ENCODE results near the gene DSP. TPM values are rescaled to one million over a fixed set of nuclear protein-coding genes. Genes with fewer than 3 reads are reported as not detected.

DSP gene
- polyA plus RNA-seq, 3 donors from 2014 or later: not detected

DNA sequence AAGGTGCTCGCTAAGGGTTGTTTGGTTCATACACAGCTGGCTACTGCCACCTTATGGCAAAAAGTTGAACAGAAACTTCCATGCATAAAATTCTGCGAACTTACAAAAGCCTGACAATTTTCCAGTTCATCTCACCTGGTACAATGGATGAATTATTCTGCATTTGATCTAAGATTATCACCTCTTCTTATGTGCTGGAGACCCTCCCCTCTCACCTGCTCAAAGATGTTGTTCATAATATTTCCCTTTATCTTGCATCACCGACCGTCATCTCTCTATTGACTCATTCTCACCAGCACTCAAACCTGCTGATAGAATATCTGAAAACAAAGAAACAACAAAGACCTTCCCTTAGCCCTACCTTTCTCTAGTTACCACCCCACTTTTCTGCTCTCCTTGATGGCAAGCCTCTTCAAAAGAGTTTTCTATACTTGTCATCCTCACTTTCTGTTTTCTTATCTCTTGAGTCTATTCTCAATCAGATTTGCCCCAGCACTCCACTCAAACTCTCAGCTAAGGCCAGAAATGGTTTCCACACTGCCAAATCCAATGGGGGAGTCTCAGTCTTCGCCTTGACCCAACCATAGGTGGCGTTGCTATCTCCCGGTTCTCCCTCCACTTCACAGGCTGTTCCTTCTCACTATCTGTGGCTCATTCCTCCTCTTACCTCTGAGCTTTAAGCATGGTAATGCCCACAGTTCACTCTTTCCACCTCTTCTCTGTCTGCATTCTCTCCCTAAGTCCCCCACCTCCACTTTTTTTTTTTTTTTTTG is 74.3 kb downstream of the DSP start:
- DNase-seq: peak; percentile 11 to 28 (median 18)
- peak overlapping the region in 2 of 6 donors; percentile 31 to 39 for H3K27ac Mint-ChIP-seq
- peaks cover 0 to 4% (median 0%) of the 10 kb centered on the region in 3 donors for H3K27me3 Mint-ChIP-seq (ENCODE audit: low read depth in 3 of 3)
- no peaks in the 10 kb centered on the region for H3K9me3 Mint-ChIP-seq
- peak overlapping the region in 2 of 5 donors; percentile 5 for H3K4me3 Mint-ChIP-seq
- peaks cover 2 to 14% (median 7%) of the 10 kb centered on the region in 3 donors for H3K36me3 Mint-ChIP-seq
- H3K4me1 Mint-ChIP-seq: peaks cover 15 to 18% of the 10 kb centered on the region in 2 donors

DNA sequence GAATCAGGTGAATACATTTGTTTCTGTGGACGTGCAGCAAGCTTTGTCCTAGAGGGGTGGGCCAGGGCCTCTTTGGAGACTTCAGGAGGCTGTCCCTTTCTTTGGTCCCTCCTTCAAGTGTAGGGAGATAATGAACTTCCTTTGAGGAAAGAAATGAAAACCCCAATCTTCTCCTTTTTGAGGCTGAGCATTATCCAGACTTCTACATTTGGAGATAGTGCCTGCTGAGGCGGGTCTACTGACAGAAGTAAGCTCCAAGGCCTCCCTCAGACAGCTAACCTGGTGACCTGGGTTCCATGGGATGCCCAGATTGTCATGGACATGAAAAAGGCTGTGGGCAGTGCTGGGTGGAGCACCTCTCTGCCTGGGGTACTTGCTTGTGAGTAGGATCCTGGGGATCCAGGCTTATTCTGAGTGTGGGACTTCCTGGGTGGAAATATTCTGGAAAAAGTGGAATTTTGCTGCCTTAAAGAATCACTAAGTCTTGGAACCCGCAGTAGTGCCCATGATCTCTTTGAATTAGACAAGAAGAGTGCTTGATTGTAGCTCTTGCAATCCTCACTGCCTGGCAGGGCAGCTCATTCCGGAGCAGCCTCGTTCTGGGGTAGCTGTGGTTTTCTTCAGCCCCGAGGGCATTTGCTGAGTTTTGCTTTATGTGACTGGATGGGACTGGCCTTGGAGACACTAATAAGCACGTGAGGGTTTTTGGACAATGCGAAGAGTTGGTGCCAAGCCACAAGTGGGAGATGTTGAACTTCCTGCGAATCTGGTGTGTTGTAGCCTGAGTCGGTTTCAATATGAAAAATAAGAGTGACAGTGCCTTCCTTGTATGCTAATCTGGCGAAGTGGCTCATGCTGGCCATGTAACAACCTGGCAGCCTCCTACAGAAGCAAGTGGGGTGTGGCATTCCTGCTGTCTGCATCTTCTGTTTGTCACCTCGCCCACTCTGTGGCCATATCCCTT is 76.6 kb downstream of the DSP start:
- Mint-ChIP-seq H3K4me3 (peak overlapping the region in 1 of 5 donors; percentile 31), H3K27me3 (ENCODE audit: low read depth in 3 of 3) (peaks cover 0 to 4% (median 0%) of the 10 kb centered on the region in 3 donors), H3K4me1 (peaks cover 15 to 18% of the 10 kb centered on the region in 2 donors), H3K9me3 (no peaks in the 10 kb centered on the region), H3K27ac (no peak overlapping the region), H3K36me3 (peaks cover 0 to 5% (median under 1%) of the 10 kb centered on the region in 3 donors)
- DNase-seq: peak in 1 of 3 donors; percentile 1

GRCh38 chr6:7621761-7622160 is 80.3 kb downstream of the DSP start:
- Mint-ChIP-seq H3K4me1 (peaks cover 8 to 10% of the 10 kb centered on the region in 2 donors), H3K36me3 (no peaks in the 10 kb centered on the region), H3K4me3 (no peak overlapping the region), H3K9me3 (peaks cover 0 to 2% (median 0%) of the 10 kb centered on the region in 6 donors), H3K27ac (no peak overlapping the region), H3K27me3 (ENCODE audit: low read depth in 3 of 3) (peaks cover 0 to 2% (median 2%) of the 10 kb centered on the region in 3 donors)
- DNase-seq: no peak

- H3K27ac Mint-ChIP-seq: no peak overlapping the region
- H3K27me3 Mint-ChIP-seq (ENCODE audit: low read depth in 3 of 3): peaks cover 0 to 4% (median 3%) of the 10 kb centered on the region in 3 donors
- H3K9me3 Mint-ChIP-seq: peaks cover 0 to 5% (median 0%) of the 10 kb centered on the region in 6 donors
- no peak for DNase-seq
- no peak overlapping the region for H3K4me3 Mint-ChIP-seq
- H3K36me3 Mint-ChIP-seq: no peaks in the 10 kb centered on the region
- no peaks in the 10 kb centered on the region for H3K4me1 Mint-ChIP-seq
These were observed 83.6 kb downstream of the DSP start for GRCh38 chr6:7624796-7625710.

GRCh38 chr6:7628479-7628878 is 87.0 kb downstream of the DSP start:
- Mint-ChIP-seq H3K4me1 (no peaks in the 10 kb centered on the region), H3K27me3 (ENCODE audit: low read depth in 3 of 3) (peaks cover 0 to 6% (median 5%) of the 10 kb centered on the region in 3 donors), H3K9me3 (peaks cover 0 to 5% (median 0%) of the 10 kb centered on the region in 6 donors), H3K36me3 (no peaks in the 10 kb centered on the region), H3K4me3 (no peak overlapping the region), H3K27ac (no peak overlapping the region)
- no peak for DNase-seq

DNA sequence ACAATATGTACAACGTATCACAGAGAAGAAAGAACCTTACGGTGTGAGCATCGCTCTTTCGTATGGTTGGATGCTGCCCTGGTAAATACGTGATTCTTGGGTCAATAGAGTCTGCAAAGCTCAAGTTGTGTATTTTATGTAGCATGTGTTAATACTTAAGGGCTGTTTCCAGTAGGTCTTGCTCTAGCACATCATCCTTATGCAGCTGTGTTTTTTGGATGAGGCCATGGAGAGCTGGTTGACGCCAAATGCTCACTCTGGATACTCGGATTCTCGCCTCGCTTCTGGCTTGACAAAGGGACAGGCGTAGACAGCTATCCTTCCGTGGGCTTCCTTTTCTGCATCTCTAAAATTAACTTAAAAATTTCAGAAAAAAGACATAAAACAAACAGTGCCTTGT is 87.4 kb downstream of the DSP start:
- no peak for DNase-seq
- Mint-ChIP-seq H3K36me3 (no peaks in the 10 kb centered on the region), H3K27me3 (ENCODE audit: low read depth in 3 of 3) (peaks cover 0 to 6% (median 3%) of the 10 kb centered on the region in 3 donors), H3K27ac (no peak overlapping the region), H3K4me3 (no peak overlapping the region), H3K4me1 (no peaks in the 10 kb centered on the region), H3K9me3 (peaks cover 0 to 5% (median 0%) of the 10 kb centered on the region in 6 donors)

- Mint-ChIP-seq H3K4me1 (no peaks in the 10 kb centered on the region), H3K36me3 (no peaks in the 10 kb centered on the region), H3K4me3 (no peak overlapping the region), H3K9me3 (peaks cover 0 to 3% (median 0%) of the 10 kb centered on the region in 6 donors), H3K27me3 (ENCODE audit: low read depth in 3 of 3) (peaks cover 0 to 6% (median 3%) of the 10 kb centered on the region in 3 donors), H3K27ac (no peak overlapping the region)
- no peak for DNase-seq
These were observed 87.8 kb downstream of the DSP start for GRCh38 chr6:7629321-7629720.

GRCh38 chr6:7630792-7631191 is 89.3 kb downstream of the DSP start:
- peaks cover 0 to 3% (median 0%) of the 10 kb centered on the region in 6 donors for H3K9me3 Mint-ChIP-seq
- no peaks in the 10 kb centered on the region for H3K4me1 Mint-ChIP-seq
- no peak overlapping the region for H3K4me3 Mint-ChIP-seq
- peaks cover 0 to 6% (median 3%) of the 10 kb centered on the region in 3 donors for H3K27me3 Mint-ChIP-seq (ENCODE audit: low read depth in 3 of 3)
- no peaks in the 10 kb centered on the region for H3K36me3 Mint-ChIP-seq
- peak overlapping the region in 1 of 6 donors; percentile 48 for H3K27ac Mint-ChIP-seq
- no peak for DNase-seq

- Mint-ChIP-seq H3K4me3 (no peak overlapping the region), H3K27me3 (ENCODE audit: low read depth in 3 of 3) (peaks cover 0 to 9% (median 3%) of the 10 kb centered on the region in 3 donors), H3K36me3 (no peaks in the 10 kb centered on the region), H3K9me3 (peaks cover 0 to 3% (median 0%) of the 10 kb centered on the region in 6 donors), H3K27ac (no peak overlapping the region), H3K4me1 (no peaks in the 10 kb centered on the region)
- DNase-seq: no peak
These were observed 90.0 kb downstream of the DSP start for GRCh38 chr6:7631466-7631865.

DNA sequence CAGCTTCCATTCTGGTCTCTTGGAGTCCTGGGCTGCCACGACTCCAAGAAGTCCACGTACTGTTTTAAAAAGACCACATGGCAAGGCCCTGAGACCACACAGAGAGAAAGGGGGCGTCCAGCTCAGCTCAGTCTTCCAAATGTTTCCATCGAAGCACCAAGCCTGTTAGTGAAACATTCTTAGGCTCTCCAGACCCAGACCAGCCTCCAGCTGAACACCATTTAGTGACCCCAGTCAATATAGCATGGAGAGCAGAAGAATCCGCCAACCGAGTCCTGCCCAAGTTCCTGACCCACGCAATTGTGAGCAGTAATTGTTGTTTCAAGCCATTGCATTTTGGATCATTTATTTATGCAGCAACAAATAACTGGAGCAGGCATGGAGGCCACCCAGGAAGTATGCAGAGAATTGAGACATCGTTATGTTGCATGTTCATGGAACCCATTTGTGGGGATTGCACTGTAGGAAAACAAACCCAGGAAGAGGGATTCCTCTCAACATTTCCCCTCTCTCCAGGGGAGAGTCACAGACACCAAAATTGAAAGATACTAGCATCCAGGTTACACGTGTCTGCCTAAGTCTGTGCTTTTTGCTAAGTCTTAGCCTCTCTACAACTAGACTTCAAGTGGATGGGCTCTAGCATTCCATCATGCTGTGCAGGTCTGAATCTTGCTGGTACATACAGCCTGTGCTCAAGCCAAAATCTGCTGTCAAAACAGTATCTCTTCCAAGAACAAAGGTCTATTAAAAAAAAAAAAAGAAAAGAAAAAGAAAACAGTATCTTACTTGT is 91.2 kb downstream of the DSP start:
- no peak for DNase-seq
- Mint-ChIP-seq H3K27me3 (ENCODE audit: low read depth in 3 of 3) (peaks cover 0 to 9% (median 3%) of the 10 kb centered on the region in 3 donors), H3K9me3 (peaks cover 0 to 3% (median 0%) of the 10 kb centered on the region in 6 donors), H3K27ac (no peak overlapping the region), H3K36me3 (no peaks in the 10 kb centered on the region), H3K4me3 (no peak overlapping the region), H3K4me1 (no peaks in the 10 kb centered on the region)

DNA sequence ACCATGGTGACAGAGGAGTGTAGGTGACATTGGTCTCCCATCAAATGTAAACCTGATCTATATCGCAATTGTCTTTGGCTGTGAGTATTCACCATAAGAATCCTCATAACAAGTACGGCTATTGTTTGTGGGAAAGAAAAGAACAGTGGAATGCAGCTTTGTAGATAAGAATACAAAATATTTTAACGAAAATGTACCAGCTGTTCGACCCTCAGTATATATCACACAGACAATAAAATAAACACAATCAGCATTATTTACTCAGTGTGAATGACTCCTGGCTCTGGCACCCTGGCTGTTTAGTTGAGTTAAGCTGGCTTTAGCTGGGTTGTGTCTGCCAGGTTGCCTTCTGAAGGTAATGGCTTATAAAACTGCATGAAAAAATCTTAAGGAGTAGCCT is 91.9 kb downstream of the DSP start:
- Mint-ChIP-seq H3K4me1 (no peaks in the 10 kb centered on the region), H3K27ac (no peak overlapping the region), H3K4me3 (no peak overlapping the region), H3K9me3 (peaks cover 0 to 3% (median 0%) of the 10 kb centered on the region in 6 donors), H3K27me3 (ENCODE audit: low read depth in 3 of 3) (peaks cover 0 to 9% (median 2%) of the 10 kb centered on the region in 3 donors), H3K36me3 (no peaks in the 10 kb centered on the region)
- no peak for DNase-seq

DNA sequence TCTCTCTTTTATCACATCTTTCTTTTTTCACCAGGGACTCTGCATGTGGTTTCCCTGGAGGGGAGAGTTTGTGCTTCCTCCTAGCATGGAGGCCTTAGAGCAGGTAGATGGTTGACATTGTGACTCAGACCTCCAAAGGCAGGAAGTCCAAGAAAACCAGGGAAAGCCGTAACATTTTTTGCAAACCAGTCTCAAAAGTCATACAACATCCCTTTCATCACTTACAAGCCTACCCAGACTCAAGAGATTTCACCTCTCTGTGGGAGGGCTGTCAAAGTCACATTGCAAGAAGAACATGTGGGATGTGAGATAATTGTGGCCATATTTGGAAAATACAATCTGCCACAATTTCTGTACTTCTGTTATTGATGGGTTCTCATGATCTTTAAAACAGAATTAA is 94.7 kb downstream of the DSP start:
- no peaks in the 10 kb centered on the region for H3K4me1 Mint-ChIP-seq
- no peak overlapping the region for H3K27ac Mint-ChIP-seq
- H3K9me3 Mint-ChIP-seq: no peaks in the 10 kb centered on the region
- no peak for DNase-seq
- peaks cover 2 to 4% (median 2%) of the 10 kb centered on the region in 3 donors for H3K27me3 Mint-ChIP-seq (ENCODE audit: low read depth in 3 of 3)
- no peak overlapping the region for H3K4me3 Mint-ChIP-seq
- H3K36me3 Mint-ChIP-seq: no peaks in the 10 kb centered on the region
